SK-N-SH treated with all-trans-retinoic acid at 6 μM for 48 hours (cell line): ENCODE data around the gene DCDC1.

ENCODE experiments used
- CSRNP3 ChIP-seq: fragments of 250-450 bp; sonication (Bioruptor Pico); IDR thresholded peaks from 2 replicates; pipeline ENCODE4 v1.5.1; 2021; ENCODE audit warnings: mild to moderate bottlenecking, moderate library complexity
- ESRRG ChIP-seq: fragments of 250-450 bp; sonication (Bioruptor Pico); IDR thresholded peaks from 2 replicates; pipeline ENCODE4 v1.6.1; 2021; ENCODE audit warnings: mild to moderate bottlenecking
- PATZ1 ChIP-seq: fragments of 250-450 bp; sonication (Bioruptor Pico); IDR thresholded peaks from 2 replicates; pipeline ENCODE4 v1.8.0; 2020; ENCODE audit warnings: mild to moderate bottlenecking, moderate library complexity, borderline replicate concordance
- POU6F1 ChIP-seq: fragments of 250-450 bp; sonication (Bioruptor Pico); IDR thresholded peaks from 2 replicates; pipeline ENCODE4 v1.8.0; 2021; ENCODE audit warnings: low read depth, mild to moderate bottlenecking, moderate library complexity, borderline replicate concordance
- RARB ChIP-seq: fragments of 250-450 bp; sonication (Bioruptor Pico); IDR thresholded peaks from 2 replicates; pipeline ENCODE4 v1.8.0; 2021; ENCODE audit warnings: mild to moderate bottlenecking, moderate library complexity
- TOX ChIP-seq: fragments of 250-450 bp; sonication (Bioruptor Pico); IDR thresholded peaks from 2 replicates; pipeline ENCODE4 v1.8.0; 2021; ENCODE audit warnings: mild to moderate bottlenecking, moderate library complexity, borderline replicate concordance
- ZC3H10 ChIP-seq: fragments of 250-450 bp; sonication (Bioruptor Pico); IDR thresholded peaks from 2 replicates; pipeline ENCODE4 v1.5.1; 2021; ENCODE audit warnings: mild to moderate bottlenecking, moderate library complexity
- ZFP30 ChIP-seq: fragments of 450-650 bp; formaldehyde crosslinking; IDR thresholded peaks from 2 replicates; pipeline ENCODE4 v1.5.0; 2022; ENCODE audit warnings: mild to moderate bottlenecking, moderate library complexity
- ZNF565 ChIP-seq: fragments of 450-650 bp; formaldehyde crosslinking; conservative IDR thresholded peaks from 2 replicates; pipeline ENCODE4 v1.5.0; 2020; ENCODE audit warnings: low read depth, mild to moderate bottlenecking, moderate library complexity
- ZNF70 ChIP-seq: fragments of 450-650 bp; formaldehyde crosslinking; IDR thresholded peaks from 2 replicates; pipeline ENCODE4 v1.5.0; 2020; ENCODE audit warnings: mild to moderate bottlenecking, moderate library complexity

GRCh38 chr11:30861531-30861930, 508.0 kb downstream of the DCDC1 start:
- TF ChIP-seq ESRRG (CRISPR knock-in tag) (peak; percentile 45; the same call in 1 of the 2 replicates), ZNF70 (CRISPR knock-in tag) (no peak), TOX (CRISPR knock-in tag) (no peak), POU6F1 (CRISPR knock-in tag) (no peak), ZNF565 (no peak), ZFP30 (no peak), ZC3H10 (CRISPR knock-in tag) (no peak), PATZ1 (CRISPR knock-in tag) (no peak), RARB (no peak), CSRNP3 (CRISPR knock-in tag) (no peak)
